Pulmonary artery endothelial cell (primary cell): ENCODE results near the gene ABHD17C. TPM values are rescaled to one million over a fixed set of nuclear protein-coding genes. Genes with fewer than 3 reads are reported as not detected.

ENCODE experiments used
- DNase-seq: peaks from one replicate; pipeline ENCODE4 v3.0.0-alpha.2; 2011; ENCODE audit warnings: low read depth, low spot score
- total RNA-seq: library from RNA; depleted of rRNA; stranded (reverse); fragments of >200 nt; gene quantifications from 2 replicates; pipeline ENCODE4 v1.2.3, GENCODE V29; 2014

Gene ABHD17C
- total RNA-seq, 1 donor from 2014 or later: 12.8 TPM

DNA sequence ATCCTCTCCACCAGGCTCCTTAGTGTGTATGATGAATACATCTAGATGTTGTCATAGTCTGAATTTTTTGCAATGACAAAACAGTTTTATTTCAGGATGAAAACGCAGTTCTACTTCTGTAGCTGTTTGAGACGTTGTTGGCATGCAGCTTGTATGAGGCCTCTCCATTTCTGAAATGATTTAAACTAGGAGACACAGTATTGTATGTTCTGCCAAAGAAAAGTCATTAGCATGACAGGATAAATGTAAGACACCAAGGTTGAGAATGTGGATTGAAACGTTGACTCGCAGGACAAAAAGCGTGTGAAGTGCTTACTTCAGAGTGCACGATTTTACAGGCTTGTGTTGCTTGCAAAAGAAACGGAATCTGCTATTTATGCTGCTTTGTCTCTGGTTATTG is 35.3 kb downstream of the ABHD17C start:
- no peak for DNase-seq

DNA sequence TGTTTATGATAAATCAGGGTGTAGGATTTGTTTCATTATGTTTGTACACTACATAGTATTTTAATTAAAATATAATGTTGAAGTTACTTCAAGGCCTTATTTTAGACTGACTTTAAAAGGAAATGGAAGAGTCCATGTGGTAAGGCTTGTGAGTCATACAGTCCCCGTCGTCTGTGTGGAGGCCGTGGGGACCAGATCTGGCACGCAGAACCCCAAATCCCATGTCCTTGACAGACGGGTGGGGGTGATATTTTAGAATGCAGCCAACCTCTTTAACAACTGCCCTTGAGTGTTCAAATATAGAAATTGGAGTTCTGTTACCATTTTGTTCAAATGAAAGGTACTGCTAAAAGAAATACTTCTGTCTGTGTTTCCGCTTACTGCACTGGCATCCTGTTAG is 35.8 kb downstream of the ABHD17C start:
- DNase-seq: no peak

DNA sequence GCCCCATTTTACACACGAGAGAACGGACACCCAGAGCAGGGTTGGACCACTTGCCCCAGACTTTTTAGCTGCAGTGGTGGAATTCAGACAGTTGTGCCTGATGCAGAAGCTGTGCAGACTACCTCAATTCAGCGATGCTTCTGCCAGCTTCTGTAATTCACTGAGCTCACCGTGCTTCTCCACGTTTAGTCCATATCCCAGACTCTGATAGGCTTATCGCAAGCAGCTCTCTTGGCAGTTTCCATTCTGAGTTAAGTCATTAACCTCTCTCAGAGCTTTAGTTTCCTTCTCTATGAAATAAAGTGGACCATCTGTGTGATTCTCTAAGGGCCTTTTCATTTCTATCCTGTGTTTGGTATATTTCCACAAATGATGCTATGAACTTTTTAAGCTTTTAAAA is 37.1 kb downstream of the ABHD17C start:
- DNase-seq: no peak

DNA sequence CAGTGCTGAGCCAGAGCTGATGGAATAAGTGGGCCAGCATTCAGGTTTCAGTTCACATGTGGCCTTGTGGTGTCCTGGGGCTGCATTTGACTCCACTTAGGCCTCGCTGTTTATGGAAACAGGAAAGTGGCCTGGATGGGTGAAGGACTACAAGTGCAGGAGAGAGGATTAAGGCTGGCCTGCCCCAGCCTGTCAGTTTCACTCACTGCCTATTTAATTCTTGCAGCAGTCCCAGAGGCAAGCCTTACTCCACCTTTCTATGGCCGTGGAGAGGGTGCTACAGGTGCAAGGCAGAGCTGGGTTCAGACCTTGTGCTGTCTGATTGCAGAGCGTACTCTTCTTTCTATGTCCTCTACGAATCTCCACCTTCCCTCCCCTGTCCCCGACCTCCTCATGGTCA is 37.7 kb downstream of the ABHD17C start:
- no peak for DNase-seq

GRCh38 chr15:80733460-80733859 is 38.4 kb downstream of the ABHD17C start:
- no peak for DNase-seq

GRCh38 chr15:80735344-80735743 is 40.2 kb downstream of the ABHD17C start:
- DNase-seq: no peak

DNA sequence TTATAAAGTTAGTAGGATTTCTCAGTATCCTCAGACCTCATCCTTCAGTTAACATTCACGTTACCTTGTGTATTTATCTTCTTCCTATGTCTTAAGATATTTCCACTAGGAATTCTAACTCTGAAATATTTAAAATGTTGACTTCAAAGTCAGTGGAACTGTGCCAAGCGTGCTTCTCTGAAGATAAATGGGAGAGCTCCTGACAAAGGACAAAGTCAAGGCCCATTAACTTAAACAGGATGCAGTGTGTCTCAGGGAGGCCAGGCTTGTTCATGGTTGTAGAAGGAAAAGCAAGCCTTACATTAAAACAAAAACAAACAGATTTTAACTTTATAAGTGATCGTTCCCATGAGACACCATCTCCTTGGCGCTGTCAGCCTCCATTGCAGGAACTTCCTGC is 41.5 kb downstream of the ABHD17C start:
- DNase-seq: no peak

GRCh38 chr15:80739919-80740318 is 44.8 kb downstream of the ABHD17C start:
- DNase-seq: no peak

DNA sequence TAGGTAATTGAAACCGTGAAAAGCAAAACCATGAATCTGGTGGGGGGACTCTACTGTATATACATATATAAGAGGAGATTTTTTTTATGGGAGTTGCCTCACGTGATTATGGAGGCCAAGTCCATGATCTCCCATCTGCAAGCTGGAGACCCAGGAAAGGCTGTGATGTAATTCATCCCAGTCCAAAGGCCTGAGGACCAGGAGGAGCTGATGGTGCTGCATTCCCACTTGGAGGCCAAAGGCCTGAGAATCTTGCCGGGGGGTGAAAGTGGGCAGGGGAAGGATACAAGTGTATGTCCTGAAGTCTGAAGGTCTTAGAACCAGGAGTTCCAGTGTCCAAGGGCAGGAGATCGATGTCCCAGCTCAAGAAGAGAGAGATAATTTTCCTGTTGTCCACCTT is 47.0 kb downstream of the ABHD17C start:
- no peak for DNase-seq

DNA sequence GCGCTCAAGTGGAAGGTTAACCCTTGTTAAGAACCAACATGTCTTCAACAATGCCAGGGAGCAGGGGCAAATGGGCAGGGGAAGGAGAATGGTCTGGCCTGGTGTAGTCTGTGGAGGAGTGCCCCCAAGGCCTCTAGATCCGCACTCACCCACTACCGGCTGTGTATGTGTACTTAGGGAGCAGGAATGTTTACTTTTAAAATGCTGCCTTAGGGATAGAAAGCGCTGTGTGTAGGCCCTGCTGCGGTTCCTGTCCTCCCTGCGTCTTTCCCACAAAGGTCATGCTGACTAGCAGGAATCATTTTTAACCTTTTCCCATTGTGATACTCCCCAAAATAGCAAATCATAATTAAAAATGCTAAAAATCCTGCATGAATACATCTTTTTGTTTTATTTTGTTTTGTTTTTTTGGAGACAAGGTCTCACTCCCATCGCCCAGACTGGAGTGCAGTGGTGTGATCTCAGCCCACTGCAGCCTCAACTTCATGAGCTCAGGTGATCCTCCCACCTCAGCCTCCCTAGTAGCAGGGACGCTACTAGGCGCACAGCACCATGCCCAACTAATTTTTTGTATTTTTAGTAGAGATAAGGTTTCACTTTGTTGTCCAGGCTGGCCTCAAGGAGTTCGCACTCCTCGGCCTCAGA is 48.2 kb downstream of the ABHD17C start:
- no peak for DNase-seq

GRCh38 chr15:80744415-80744814 is 49.3 kb downstream of the ABHD17C start:
- DNase-seq: no peak

DNA sequence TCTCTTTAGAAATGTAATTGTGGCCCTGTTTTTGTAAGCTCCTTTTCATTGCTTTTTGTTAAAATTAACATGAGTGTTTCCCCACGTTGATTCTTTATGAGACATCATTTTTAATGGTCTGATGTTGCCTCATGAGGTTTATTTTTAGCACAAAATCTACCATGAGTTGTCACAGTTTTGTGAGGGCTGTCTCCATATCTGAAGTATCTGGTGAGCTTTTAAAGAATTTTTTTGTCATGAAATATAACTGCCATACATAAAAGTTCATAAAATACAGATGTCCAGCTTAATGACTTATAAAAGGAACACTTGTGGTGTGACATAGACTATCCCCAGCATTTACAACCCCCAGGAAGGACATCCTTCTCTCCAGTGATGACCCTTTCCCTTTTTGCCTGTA is 49.7 kb downstream of the ABHD17C start:
- no peak for DNase-seq

DNA sequence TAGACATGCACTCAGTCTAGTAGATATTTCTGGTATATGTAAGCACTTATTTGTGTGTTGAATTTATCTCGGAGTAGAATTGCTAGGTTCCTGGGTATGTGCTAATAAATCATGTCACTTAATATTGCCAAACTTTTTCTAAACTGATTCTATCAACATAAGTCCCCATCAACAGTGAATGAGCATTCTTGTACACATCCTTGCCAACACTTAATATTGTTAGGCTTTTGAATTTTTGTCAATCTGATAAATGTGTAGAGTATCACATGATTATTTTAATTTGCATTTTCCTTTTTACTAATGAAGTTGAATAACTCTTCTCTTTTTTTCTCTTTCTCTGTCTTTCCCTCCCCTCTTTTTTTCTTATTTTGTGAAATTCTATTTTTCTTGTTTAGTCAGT is 50.8 kb downstream of the ABHD17C start:
- no peak for DNase-seq

DNA sequence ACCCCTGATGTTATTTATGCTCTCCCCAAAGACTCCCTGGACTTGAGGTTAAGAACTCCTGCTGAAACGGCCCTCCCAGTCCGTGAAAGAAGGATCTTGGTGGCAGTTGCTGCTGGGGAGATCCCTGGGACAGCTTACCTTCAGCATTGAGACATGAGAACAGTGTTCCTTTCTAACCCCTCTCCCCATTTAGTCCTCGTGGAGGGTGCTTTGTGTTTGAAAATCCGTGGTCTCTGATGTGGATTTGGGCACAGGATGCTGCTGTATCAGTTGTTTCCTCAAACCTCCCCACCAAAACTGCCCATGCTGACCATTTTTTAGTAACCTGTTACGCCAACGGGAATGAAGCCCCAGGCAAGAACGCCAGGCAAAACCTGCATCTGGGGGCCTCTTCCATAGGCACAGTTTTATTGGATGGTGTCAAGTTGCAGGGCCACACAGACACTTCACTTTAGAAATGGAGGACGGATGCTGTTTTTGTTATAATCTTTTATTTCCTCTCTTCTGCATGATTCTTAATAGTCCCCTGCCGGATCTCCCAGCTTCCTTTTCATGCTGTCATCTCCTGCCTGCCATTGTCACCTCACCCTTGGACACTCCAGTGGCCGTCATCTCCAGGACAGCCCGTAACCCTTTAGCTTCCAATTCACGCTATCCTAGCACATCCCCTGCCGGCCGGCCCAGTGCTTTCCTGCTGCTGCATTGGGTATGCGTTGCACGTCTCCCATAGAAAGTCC is 52.4 kb downstream of the ABHD17C start:
- DNase-seq: no peak

DNA sequence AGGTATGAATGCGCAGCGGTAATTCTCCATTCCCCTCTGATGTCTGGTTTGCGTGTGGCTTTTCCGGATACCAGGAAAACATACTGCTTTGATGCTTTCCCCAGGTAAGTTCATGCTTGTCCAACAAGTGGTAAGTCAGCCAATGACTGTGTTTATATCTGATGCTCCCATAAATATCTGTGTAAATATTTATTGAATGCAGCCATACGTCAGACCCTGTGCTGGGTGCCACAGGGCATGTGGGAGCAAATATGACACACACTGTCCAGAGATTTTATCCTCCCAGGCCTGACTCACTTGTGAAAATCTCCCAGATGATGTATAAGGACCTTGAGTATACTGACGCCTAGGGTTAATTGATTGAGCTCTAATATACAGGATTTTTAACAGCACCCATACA is 54.5 kb downstream of the ABHD17C start:
- no peak for DNase-seq

DNA sequence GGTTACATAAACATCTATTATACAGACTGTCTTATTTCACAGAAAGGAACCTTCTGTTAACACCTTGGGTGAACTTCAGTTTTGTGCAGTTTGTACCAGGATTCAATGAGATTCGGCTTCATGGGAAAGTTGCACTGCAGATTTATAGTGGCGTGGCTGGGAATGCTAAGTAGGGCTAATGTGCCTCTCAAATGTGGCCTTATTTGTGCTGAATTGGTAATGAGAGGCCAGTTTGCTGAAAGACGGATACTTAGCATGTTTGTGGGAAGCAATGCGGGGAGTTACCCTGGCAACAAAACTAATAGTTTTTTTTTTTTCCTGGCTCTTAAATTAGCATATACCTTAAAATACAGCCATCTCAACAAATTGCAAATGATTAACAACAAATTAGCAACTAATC is 55.5 kb downstream of the ABHD17C start:
- no peak for DNase-seq

DNA sequence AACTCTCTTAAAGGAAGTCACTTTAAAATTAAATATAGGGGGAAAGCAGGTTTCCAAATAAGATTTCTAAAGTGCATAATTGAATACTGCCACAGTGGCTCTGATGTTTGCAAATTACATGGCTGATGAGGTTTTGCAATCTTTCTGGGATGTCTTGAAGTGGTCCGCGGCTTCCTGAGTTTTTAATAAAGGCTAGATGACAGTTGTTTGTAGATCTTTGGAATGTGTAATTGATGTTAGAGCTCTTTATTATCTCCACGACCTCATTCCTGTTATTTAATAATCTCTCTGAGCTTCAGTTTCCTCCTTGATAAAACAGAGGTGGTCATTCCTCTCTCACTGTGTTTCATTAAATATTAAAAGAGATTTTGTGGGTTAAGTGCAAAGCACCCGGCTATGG is 57.1 kb downstream of the ABHD17C start:
- no peak for DNase-seq

GRCh38 chr15:80753161-80753560 is 58.1 kb downstream of the ABHD17C start:
- no peak for DNase-seq

- no peak for DNase-seq
Measured at GRCh38 chr15:80754014-80754413, 58.9 kb downstream of the ABHD17C start.

DNA sequence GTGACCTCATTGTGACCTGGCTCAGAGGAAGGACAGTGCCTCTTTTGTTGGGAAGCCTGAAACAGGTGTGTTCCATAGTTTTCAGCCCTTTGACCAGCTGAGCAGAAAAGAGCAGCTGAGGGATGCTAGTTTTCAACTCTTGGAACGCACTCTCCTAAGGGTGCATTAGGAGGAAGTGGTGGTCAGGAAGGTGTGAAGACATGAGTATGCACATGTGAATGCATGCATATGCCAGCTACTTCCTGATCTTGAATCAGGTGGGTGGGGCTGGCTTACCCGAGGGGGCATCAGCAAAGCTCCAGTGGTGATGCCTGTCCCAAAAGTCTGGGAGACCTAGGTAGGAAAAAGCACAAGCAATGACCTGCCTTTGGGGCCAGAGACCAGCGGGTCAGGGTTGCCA is 60.8 kb downstream of the ABHD17C start:
- no peak for DNase-seq

GRCh38 chr15:80758130-80758745 is 63.1 kb downstream of the ABHD17C start:
- DNase-seq: no peak

DNA sequence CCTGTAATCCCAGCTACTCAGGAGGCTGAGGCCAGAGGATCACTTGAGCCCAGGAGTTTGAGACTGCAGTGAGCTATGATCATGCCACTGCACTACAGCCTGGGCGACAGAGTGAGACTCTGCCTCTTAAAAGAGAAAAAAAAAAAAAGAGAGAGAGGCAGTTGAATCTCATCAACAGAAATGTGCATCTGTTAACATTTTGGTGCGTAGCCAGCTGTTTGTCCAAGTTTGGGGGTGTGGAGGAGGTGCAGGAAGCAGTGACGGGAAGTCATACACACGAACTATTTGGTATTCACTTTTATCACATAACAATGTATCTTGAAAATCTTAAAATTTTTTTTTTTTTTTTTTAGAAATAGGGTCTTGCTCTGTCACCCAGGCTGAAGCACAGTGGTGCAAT is 65.8 kb downstream of the ABHD17C start:
- no peak for DNase-seq

DNA sequence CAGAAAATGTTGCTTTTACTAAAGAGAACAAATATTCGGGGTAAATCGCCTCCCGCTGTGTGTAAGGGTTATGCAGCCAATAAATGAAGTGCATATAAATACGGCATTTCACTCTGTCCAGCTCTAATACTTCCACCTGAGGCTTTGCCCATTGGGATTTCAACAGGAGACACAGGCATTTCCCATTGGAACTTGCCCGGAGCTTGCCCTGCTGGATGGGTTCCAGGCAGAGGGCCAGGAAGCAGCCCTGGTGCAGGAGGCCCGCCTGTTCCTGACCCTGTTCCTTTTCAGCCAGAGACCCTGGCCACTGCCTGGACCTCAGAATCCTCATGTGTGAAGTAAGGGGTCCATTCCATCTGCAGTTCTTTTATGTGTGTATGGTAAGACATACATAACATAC is 66.6 kb downstream of the ABHD17C start:
- no peak for DNase-seq
